Measurements from ENCODE around the gene HNRNPUL2.

DNA sequence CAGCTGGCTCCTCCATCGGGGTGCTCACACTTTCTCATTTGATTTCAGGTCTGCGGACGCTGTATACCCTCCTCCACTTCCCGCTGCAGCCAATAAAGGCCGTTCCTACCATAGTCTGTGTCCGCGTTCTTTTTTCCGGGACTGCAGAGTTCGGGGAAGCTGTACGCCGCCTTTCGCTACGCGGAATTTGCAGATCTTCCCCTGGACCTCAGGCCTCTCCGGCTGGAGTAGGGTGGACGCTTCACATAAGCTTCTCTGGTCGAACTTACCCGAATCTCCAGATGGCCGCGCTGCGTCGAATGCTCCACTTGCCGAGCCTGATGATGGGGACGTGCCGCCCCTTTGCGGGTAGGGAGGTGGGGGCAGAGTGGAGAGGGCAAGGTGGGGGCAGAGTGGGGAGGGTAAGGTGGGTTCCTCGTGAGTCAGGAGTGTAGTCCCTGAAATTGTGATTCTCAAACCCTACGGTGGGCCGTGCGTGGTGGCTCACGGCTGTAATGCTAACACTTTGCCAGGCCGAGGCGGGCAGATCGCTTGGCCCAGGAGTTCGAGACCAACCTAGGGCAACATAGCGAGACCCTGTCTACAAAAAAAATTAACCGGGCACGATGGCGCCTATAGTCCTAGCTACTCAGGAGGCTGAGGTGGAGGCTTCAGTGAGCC lies 61.5 kb downstream of the HNRNPUL2 start:
- no peak for TF ChIP-seq SP1 (IDR thresholded peaks at IDR 0.05; ENCODE audit: low read depth, low read length)
- no peak for TF ChIP-seq RAD21 (IDR thresholded peaks at IDR 0.05 in 1 of 2, conservative IDR thresholded peaks at IDR 0.05 in 1 of 2; ENCODE audit: low read depth in 2 of 2, low read length in 2 of 2)
